ENCODE results near the gene ARFGEF3. TPM values are rescaled to one million over a fixed set of nuclear protein-coding genes. Genes with fewer than 3 reads are reported as not detected.

Gene ARFGEF3
- total RNA-seq, 2 donors from 2014 or later, result 3.6 to 8.0 TPM

GRCh38 chr6:138235205-138235604, 73.5 kb downstream of the ARFGEF3 start:
- Mint-ChIP-seq H3K4me1 (no peaks in the 10 kb centered on the region), H3K4me3 (no peak overlapping the region), H3K36me3 (ENCODE audit: low read depth) (no peaks in the 10 kb centered on the region), H3K27ac (no peak overlapping the region), H3K27me3 (peaks cover 29% of the 10 kb centered on the region), H3K9me3 (no peaks in the 10 kb centered on the region)
- no peak for ATAC-seq (replicated peaks)

- Mint-ChIP-seq H3K36me3 (ENCODE audit: low read depth) (no peaks in the 10 kb centered on the region), H3K27me3 (peaks cover 29% of the 10 kb centered on the region), H3K4me1 (no peaks in the 10 kb centered on the region), H3K9me3 (no peaks in the 10 kb centered on the region), H3K27ac (no peak overlapping the region), H3K4me3 (no peak overlapping the region)
- no peak for ATAC-seq (replicated peaks)
Observed at GRCh38 chr6:138235693-138236092, 74.0 kb downstream of the ARFGEF3 start.

- no peaks in the 10 kb centered on the region for H3K36me3 Mint-ChIP-seq (ENCODE audit: low read depth)
- ATAC-seq (replicated peaks), result no peak
- H3K9me3 Mint-ChIP-seq, result no peaks in the 10 kb centered on the region
- no peaks in the 10 kb centered on the region for H3K4me1 Mint-ChIP-seq
- no peak overlapping the region for H3K4me3 Mint-ChIP-seq
- peaks cover 34% of the 10 kb centered on the region for H3K27me3 Mint-ChIP-seq
- no peak overlapping the region for H3K27ac Mint-ChIP-seq
Observed at GRCh38 chr6:138237463-138237862, 75.7 kb downstream of the ARFGEF3 start.

- Mint-ChIP-seq H3K27me3 (peaks cover 33% of the 10 kb centered on the region), H3K36me3 (ENCODE audit: low read depth) (no peaks in the 10 kb centered on the region), H3K9me3 (no peaks in the 10 kb centered on the region), H3K27ac (no peak overlapping the region), H3K4me3 (no peak overlapping the region), H3K4me1 (no peaks in the 10 kb centered on the region)
- no peak for ATAC-seq (replicated peaks)
Observed at GRCh38 chr6:138238368-138238767, 76.6 kb downstream of the ARFGEF3 start.

GRCh38 chr6:138239774-138240173, 78.0 kb downstream of the ARFGEF3 start:
- Mint-ChIP-seq H3K4me3 (no peak overlapping the region), H3K9me3 (no peaks in the 10 kb centered on the region), H3K27ac (no peak overlapping the region), H3K27me3 (peaks cover 36% of the 10 kb centered on the region), H3K4me1 (no peaks in the 10 kb centered on the region), H3K36me3 (ENCODE audit: low read depth) (no peaks in the 10 kb centered on the region)
- ATAC-seq (replicated peaks), result no peak

GRCh38 chr6:138240476-138241245, 78.9 kb downstream of the ARFGEF3 start:
- Mint-ChIP-seq H3K36me3 (ENCODE audit: low read depth) (no peaks in the 10 kb centered on the region), H3K4me3 (no peak overlapping the region), H3K27ac (no peak overlapping the region), H3K4me1 (no peaks in the 10 kb centered on the region), H3K9me3 (no peaks in the 10 kb centered on the region), H3K27me3 (peaks cover 29% of the 10 kb centered on the region)
- no peak for ATAC-seq (replicated peaks)

GRCh38 chr6:138241381-138241780, 79.6 kb downstream of the ARFGEF3 start:
- no peaks in the 10 kb centered on the region for H3K4me1 Mint-ChIP-seq
- H3K4me3 Mint-ChIP-seq, result no peak overlapping the region
- no peaks in the 10 kb centered on the region for H3K36me3 Mint-ChIP-seq (ENCODE audit: low read depth)
- H3K27ac Mint-ChIP-seq, result no peak overlapping the region
- no peak for ATAC-seq (replicated peaks)
- H3K27me3 Mint-ChIP-seq, result peaks cover 29% of the 10 kb centered on the region
- H3K9me3 Mint-ChIP-seq, result no peaks in the 10 kb centered on the region

- Mint-ChIP-seq H3K4me3 (no peak overlapping the region), H3K27ac (no peak overlapping the region), H3K4me1 (no peaks in the 10 kb centered on the region), H3K36me3 (ENCODE audit: low read depth) (no peaks in the 10 kb centered on the region), H3K9me3 (no peaks in the 10 kb centered on the region), H3K27me3 (peaks cover 29% of the 10 kb centered on the region)
- no peak for ATAC-seq (replicated peaks)
Observed at GRCh38 chr6:138241934-138242333, 80.2 kb downstream of the ARFGEF3 start.

GRCh38 chr6:138242987-138243592, 81.4 kb downstream of the ARFGEF3 start:
- Mint-ChIP-seq H3K9me3 (no peaks in the 10 kb centered on the region), H3K4me1 (no peaks in the 10 kb centered on the region), H3K4me3 (no peak overlapping the region), H3K27ac (no peak overlapping the region), H3K36me3 (ENCODE audit: low read depth) (no peaks in the 10 kb centered on the region), H3K27me3 (peaks cover 25% of the 10 kb centered on the region)
- ATAC-seq (replicated peaks), result no peak

- H3K4me3 Mint-ChIP-seq, result no peak overlapping the region
- no peaks in the 10 kb centered on the region for H3K36me3 Mint-ChIP-seq (ENCODE audit: low read depth)
- no peak overlapping the region for H3K27ac Mint-ChIP-seq
- peaks cover 22% of the 10 kb centered on the region for H3K27me3 Mint-ChIP-seq
- no peak for ATAC-seq (replicated peaks)
- no peaks in the 10 kb centered on the region for H3K4me1 Mint-ChIP-seq
- H3K9me3 Mint-ChIP-seq, result no peaks in the 10 kb centered on the region
Observed at GRCh38 chr6:138245751-138246150, 84.0 kb downstream of the ARFGEF3 start.

- Mint-ChIP-seq H3K27me3 (peaks cover 16% of the 10 kb centered on the region), H3K9me3 (no peaks in the 10 kb centered on the region), H3K36me3 (ENCODE audit: low read depth) (no peaks in the 10 kb centered on the region), H3K4me1 (no peaks in the 10 kb centered on the region), H3K4me3 (no peak overlapping the region), H3K27ac (no peak overlapping the region)
- no peak for ATAC-seq (replicated peaks)
Observed at GRCh38 chr6:138246650-138247440, 85.1 kb downstream of the ARFGEF3 start.

GRCh38 chr6:138248011-138248410, 86.3 kb downstream of the ARFGEF3 start:
- Mint-ChIP-seq H3K4me3 (no peak overlapping the region), H3K27ac (no peak overlapping the region), H3K27me3 (peaks cover 11% of the 10 kb centered on the region), H3K36me3 (ENCODE audit: low read depth) (no peaks in the 10 kb centered on the region), H3K9me3 (no peaks in the 10 kb centered on the region), H3K4me1 (no peaks in the 10 kb centered on the region)
- no peak for ATAC-seq (replicated peaks)

GRCh38 chr6:138248878-138249277, 87.1 kb downstream of the ARFGEF3 start:
- Mint-ChIP-seq H3K27me3 (peaks cover 8% of the 10 kb centered on the region), H3K27ac (no peak overlapping the region), H3K4me1 (no peaks in the 10 kb centered on the region), H3K9me3 (no peaks in the 10 kb centered on the region), H3K4me3 (no peak overlapping the region), H3K36me3 (ENCODE audit: low read depth) (no peaks in the 10 kb centered on the region)
- no peak for ATAC-seq (replicated peaks)

- Mint-ChIP-seq H3K27ac (no peak overlapping the region), H3K4me1 (no peaks in the 10 kb centered on the region), H3K36me3 (ENCODE audit: low read depth) (no peaks in the 10 kb centered on the region), H3K4me3 (no peak overlapping the region), H3K9me3 (no peaks in the 10 kb centered on the region), H3K27me3 (no peaks in the 10 kb centered on the region)
- no peak for ATAC-seq (replicated peaks)
Observed at GRCh38 chr6:138250053-138250452, 88.3 kb downstream of the ARFGEF3 start.
